ENCODE measurements around the gene IL32.
"Not testable (repeated sequence)": the region's sequence is repeated elsewhere in the genome, so short reads cannot be mapped to it uniquely, and the experiment has no call there.

DNA sequence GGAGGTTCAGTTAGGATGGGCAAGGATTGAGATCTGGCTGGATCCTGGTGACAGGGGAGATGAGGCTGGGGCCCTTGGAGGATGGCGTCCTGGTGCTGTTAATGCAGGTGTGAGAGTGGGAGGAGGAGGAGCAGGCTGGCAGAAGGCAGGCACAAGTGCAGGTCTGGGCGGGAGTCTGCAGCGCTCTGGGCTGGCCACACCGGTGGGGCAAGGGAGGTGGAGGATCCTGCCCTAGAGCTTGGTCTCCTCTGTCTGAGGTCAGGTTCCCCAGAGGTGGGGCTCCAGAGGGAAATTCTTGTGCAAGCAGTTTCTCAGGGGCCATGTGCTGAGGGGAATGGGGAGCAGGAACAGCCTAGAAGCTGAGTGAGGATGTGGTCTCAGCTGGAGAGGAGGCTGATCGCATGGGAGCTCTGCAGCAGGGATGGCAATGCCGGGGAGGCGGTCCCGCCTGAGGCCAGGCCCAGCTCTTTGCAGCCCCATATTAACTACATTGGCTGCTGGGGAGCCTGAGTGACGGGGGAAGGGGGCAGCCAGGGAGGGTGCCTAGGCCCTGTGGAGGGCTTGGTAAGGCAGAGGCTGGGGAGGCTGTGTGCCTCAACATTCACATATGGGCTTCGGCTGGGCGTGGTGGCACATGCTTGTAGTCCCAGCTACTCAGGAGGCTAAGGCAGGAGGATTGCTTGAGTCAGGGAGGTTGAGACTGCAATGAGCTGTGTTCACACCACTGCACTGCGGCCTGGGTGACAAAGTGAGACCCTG lies 12.7 kb upstream of the IL32 start:
- TF ChIP-seq POLR2AphosphoS5, CTCF (IDR thresholded peaks at IDR 0.05): not testable (repeated sequence)

Data from gastroesophageal sphincter (tissue), 3 donors.